Activated naive CD4-positive, alpha-beta T cell treated with anti-CD3 and anti-CD28 coated beads for 36 hours (primary cell): ENCODE results near the gene TPSAB1. TPM values are rescaled to one million over a fixed set of nuclear protein-coding genes. Genes with fewer than 3 reads are reported as not detected.

Source experiments
- total RNA-seq, 2 experiments: library from RNA; stranded (reverse); gene quantifications; one replicate each; pipeline ENCODE4 v1.2.3, GENCODE V29; 2021

TPSAB1 gene
- total RNA-seq, 2 experiments from 2014 or later = not detected

Other genes with a start within 250 kb of the TPSAB1 start
- gene SSTR5, start 168.0 kb upstream of the TPSAB1 start, total RNA-seq = not detected
- gene C1QTNF8, start 144.5 kb upstream of the TPSAB1 start, total RNA-seq = not detected
- gene CACNA1H, start 87.6 kb upstream of the TPSAB1 start, total RNA-seq = under 1 TPM; 0.50 to 0.84 TPM
- not detected for gene TPSG1, start 15.4 kb upstream of the TPSAB1 start, total RNA-seq
- not detected for gene TPSB2, start 10.5 kb upstream of the TPSAB1 start, total RNA-seq
- gene TPSD1, start 15.4 kb downstream of the TPSAB1 start, total RNA-seq = not detected
- gene UBE2I, start 68.9 kb downstream of the TPSAB1 start, total RNA-seq = 100 to 1,000 TPM; 273 to 297 TPM
- gene BAIAP3, start 92.9 kb downstream of the TPSAB1 start, total RNA-seq = under 1 TPM; 0.10 to 0.37 TPM
- 10 to 100 TPM; 48.5 to 50.7 TPM for gene TSR3, start 111.2 kb downstream of the TPSAB1 start, total RNA-seq
- 10 to 100 TPM; 15.9 to 17.3 TPM for gene GNPTG, start 111.2 kb downstream of the TPSAB1 start, total RNA-seq
- gene UNKL, start 174.0 kb downstream of the TPSAB1 start, total RNA-seq = 10 to 100 TPM; 35.9 to 38.4 TPM
- gene UQCC4, start 180.0 kb downstream of the TPSAB1 start, total RNA-seq = 10 to 100 TPM; 11.2 to 12.2 TPM
- gene PERCC1, start 190.4 kb downstream of the TPSAB1 start, total RNA-seq = under 1 TPM in 1 of 2 experiments, not detected in 1; 0.31 TPM
- 1 to 10 TPM in 1 of 2 experiments, under 1 TPM in 1; 0.74 to 1.8 TPM for gene CCDC154, start 203.9 kb downstream of the TPSAB1 start, total RNA-seq
- 10 to 100 TPM; 31.7 to 34.5 TPM for gene CLCN7, start 234.3 kb downstream of the TPSAB1 start, total RNA-seq
- gene PTX4, start 248.2 kb downstream of the TPSAB1 start, total RNA-seq = not detected